PC-3 (cell line): Measurements from ENCODE around the gene FBXO31. TPM values are rescaled to one million over a fixed set of nuclear protein-coding genes. Genes with fewer than 3 reads are reported as not detected.

Experiments
- ATAC-seq: fragments of 200-7000 bp; cut with Tn5 transposase; 2 replicates; pipeline ENCODE4 v1.9.1; 2020; ENCODE audit warnings: mild to moderate bottlenecking, moderate library complexity
- BruUV-seq: library from RNA; stranded (reverse); fragments of 400-500 nt; replicated peaks from 2 replicates; lab custom pipeline; 2021; lab: Mats Ljungman, UMichigan
- CTCF ChIA-PET: fragments of 300-600 bp; sonication (Branson Sonifier 250); formaldehyde crosslinking; loops from one replicate; lab custom pipeline; 2022; ENCODE audit warnings: antibody characterized with exemption; lab: Charles Lee
- POLR2A ChIA-PET: fragments of 300-600 bp; sonication (Branson Sonifier 250); formaldehyde crosslinking; loops from one replicate; lab custom pipeline; 2022; ENCODE audit warnings: antibody characterized with exemption; ENCODE audit not compliant: unreplicated experiment; lab: Charles Lee
- DNase-seq: peaks from one replicate; pipeline ENCODE4 v3.0.0-alpha.2; 2015
- H2AFZ ChIP-seq: fragments of 300-600 bp; sonication (generic); 2 replicates; pipeline ENCODE4 v1.6.0; 2016; ENCODE audit warnings: antibody characterized with exemption, low read length
- H3F3A ChIP-seq: fragments of 300-600 bp; sonication (generic); one replicate; pipeline ENCODE4 v1.6.0; 2017; ENCODE audit warnings: antibody characterized with exemption, low read length, control low read depth, mild to moderate bottlenecking; ENCODE audit not compliant: unreplicated experiment
- H3K27ac ChIP-seq: fragments of 300-600 bp; sonication (generic); 2 replicates; pipeline ENCODE4 v1.5.1; 2016; ENCODE audit warnings: mild to moderate bottlenecking, low read length
- H3K27me3 ChIP-seq: fragments of 300-600 bp; sonication (generic); 2 replicates; pipeline ENCODE4 v1.6.1; 2016; ENCODE audit warnings: low read length, mixed read lengths
- H3K36me3 ChIP-seq: fragments of 300-600 bp; sonication (generic); 2 replicates; pipeline ENCODE4 v1.6.1; 2016; ENCODE audit warnings: low read depth, mixed run types, low read length, mixed read lengths
- H3K4me1 ChIP-seq: fragments of 300-600 bp; sonication (generic); 2 replicates; pipeline ENCODE4 v1.5.1; 2016; ENCODE audit warnings: low read length; ENCODE audit not compliant: insufficient read depth
- H3K4me2 ChIP-seq: fragments of 300-600 bp; sonication (generic); 2 replicates; pipeline ENCODE4 v1.6.0; 2016; ENCODE audit warnings: low read length
- H3K4me3 ChIP-seq: fragments of 300-600 bp; sonication (generic); 2 replicates; pipeline ENCODE4 v1.5.1; 2016; ENCODE audit warnings: mild to moderate bottlenecking, low read length, mixed read lengths
- H3K79me2 ChIP-seq: fragments of 300-600 bp; sonication (generic); 2 replicates; pipeline ENCODE4 v1.6.1; 2017; ENCODE audit warnings: low read length, mixed read lengths
- H3K9ac ChIP-seq: fragments of 300-600 bp; sonication (generic); 2 replicates; pipeline ENCODE4 v1.6.0; 2016; ENCODE audit warnings: mild to moderate bottlenecking, low read length
- H3K9me2 ChIP-seq: fragments of 300-600 bp; sonication (generic); replicated peaks from 2 replicates; pipeline ENCODE4 v1.6.1; 2016; ENCODE audit warnings: mixed run types, low read length, mixed read lengths
- H3K9me3 ChIP-seq: fragments of 300-600 bp; sonication (generic); 2 replicates; pipeline ENCODE4 v1.6.1; 2016; ENCODE audit warnings: low read length, mixed read lengths
- H4K20me1 ChIP-seq: fragments of 300-600 bp; sonication (generic); 2 replicates; pipeline ENCODE4 v1.6.1; 2016; ENCODE audit warnings: low read length, mixed read lengths
- EZH2 ChIP-seq: fragments of 300-600 bp; sonication (generic); IDR thresholded peaks from one replicate; pipeline ENCODE4 v1.6.1; 2017; ENCODE audit warnings: antibody characterized with exemption, mild to moderate bottlenecking, low read length; ENCODE audit not compliant: unreplicated experiment
- EZH2phosphoT487 ChIP-seq: fragments of 300-600 bp; sonication (generic); IDR thresholded peaks from 2 replicates; pipeline ENCODE4 v1.6.1; 2018; ENCODE audit warnings: mild to moderate bottlenecking, antibody characterized with exemption, low read length, borderline replicate concordance
- intact Hi-C: fragments of 100-400 bp; cut with micrococcal nuclease; formaldehyde crosslinking; loops from 2 replicates; pipeline ENCODE4 v1.9.0; 2023
- total RNA-seq: library from RNA; depleted of rRNA; stranded (reverse); fragments of >200 nt; gene quantifications from 2 replicates; pipeline ENCODE4 v1.2.3, GENCODE V29; 2014
- TF ChIP-seq, protein P1 (sequence below): fragments of 300-600 bp; sonication (generic); conservative IDR thresholded peaks from 2 replicates; pipeline ENCODE4 v1.5.1; 2017; ENCODE audit warnings: antibody characterized with exemption, low read depth, mild to moderate bottlenecking, low read length

Gene FBXO31
- total RNA-seq, 1 experiment from 2014 or later: 14.8 TPM

DNA sequence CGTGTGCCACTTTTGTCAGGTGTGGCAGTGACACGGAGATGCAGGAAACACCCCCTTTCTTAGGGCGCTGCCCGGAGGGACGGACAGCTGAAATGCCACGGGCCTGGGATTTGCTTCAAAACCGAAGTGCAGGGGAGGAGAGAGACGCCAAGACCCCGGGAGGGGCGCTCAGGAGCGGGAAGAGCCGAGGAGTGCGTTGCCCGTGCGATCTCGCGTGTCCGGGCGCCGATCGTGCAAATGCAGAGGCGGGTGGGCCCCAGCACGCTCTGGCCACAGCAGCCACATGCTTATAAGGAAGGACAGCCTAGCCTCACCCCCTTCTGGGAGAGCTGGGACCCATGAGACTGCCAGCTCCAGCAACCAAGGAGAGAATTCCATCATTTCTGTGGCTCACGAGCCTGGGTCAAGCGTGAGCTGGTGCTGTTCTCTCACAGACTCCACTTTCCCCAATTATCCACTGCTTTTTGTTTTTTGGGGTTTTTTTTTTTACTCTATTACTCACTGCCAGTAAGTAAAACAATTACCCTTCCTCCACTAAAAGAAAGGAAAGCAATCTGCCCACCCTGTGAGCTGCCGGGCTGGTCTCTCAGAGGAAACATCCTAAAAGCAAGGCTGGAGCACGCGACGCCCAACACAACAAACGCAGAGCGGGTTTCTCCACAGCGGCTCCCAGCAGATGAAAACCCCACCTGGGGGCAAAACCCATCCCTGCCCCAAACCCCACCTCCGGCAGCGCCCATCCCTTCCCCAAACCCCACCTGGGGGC, 39.2 kb downstream of the FBXO31 start:
- H3K9ac ChIP-seq: no peak overlapping the region
- H3K79me2 ChIP-seq: no peaks in the 10 kb centered on the region
- CTCF ChIA-PET: no interaction called here
- intact Hi-C loops: no loop called here
- no peaks in the 10 kb centered on the region for H3K9me2 ChIP-seq
- H3K36me3 ChIP-seq: no peaks in the 10 kb centered on the region
- no peaks in the 10 kb centered on the region for H3K9me3 ChIP-seq
- ATAC-seq: no peak
- BruUV-seq: no TSS peak
- H2AFZ ChIP-seq: no peak overlapping the region
- H3K4me2 ChIP-seq: no peak overlapping the region
- H3K27ac ChIP-seq: no peak overlapping the region
- no peaks in the 10 kb centered on the region for H3K27me3 ChIP-seq
- POLR2A ChIA-PET: no interaction called here
- H3K4me1 ChIP-seq: no peaks in the 10 kb centered on the region
- TF ChIP-seq EZH2: no peak
- TF ChIP-seq, protein P1, sequence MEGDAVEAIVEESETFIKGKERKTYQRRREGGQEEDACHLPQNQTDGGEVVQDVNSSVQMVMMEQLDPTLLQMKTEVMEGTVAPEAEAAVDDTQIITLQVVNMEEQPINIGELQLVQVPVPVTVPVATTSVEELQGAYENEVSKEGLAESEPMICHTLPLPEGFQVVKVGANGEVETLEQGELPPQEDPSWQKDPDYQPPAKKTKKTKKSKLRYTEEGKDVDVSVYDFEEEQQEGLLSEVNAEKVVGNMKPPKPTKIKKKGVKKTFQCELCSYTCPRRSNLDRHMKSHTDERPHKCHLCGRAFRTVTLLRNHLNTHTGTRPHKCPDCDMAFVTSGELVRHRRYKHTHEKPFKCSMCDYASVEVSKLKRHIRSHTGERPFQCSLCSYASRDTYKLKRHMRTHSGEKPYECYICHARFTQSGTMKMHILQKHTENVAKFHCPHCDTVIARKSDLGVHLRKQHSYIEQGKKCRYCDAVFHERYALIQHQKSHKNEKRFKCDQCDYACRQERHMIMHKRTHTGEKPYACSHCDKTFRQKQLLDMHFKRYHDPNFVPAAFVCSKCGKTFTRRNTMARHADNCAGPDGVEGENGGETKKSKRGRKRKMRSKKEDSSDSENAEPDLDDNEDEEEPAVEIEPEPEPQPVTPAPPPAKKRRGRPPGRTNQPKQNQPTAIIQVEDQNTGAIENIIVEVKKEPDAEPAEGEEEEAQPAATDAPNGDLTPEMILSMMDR: no peak
- no peak for TF ChIP-seq EZH2phosphoT487
- no peaks in the 10 kb centered on the region for H4K20me1 ChIP-seq
- no peaks in the 10 kb centered on the region for H3F3A ChIP-seq
- H3K4me3 ChIP-seq: no peak overlapping the region
- DNase-seq: no peak

DNA sequence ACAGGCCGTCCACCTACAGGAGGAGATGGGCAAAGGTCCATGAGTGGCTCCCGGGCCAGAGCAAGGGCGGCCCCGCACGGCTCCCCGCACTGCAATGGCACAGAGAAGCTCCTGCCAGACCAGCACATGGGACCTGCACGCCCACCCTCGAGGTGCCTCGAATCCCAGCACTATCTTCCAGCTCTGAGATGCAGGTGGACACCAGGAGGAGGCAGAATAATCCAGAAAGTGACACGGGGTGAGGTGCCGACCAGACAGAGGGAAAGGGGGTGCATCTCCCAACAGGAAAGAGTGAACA, 39.9 kb downstream of the FBXO31 start:
- no peaks in the 10 kb centered on the region for H3K4me1 ChIP-seq
- H3K9me3 ChIP-seq: no peaks in the 10 kb centered on the region
- H2AFZ ChIP-seq: no peak overlapping the region
- no peak overlapping the region for H3K9ac ChIP-seq
- no peaks in the 10 kb centered on the region for H3F3A ChIP-seq
- no peak overlapping the region for H3K27ac ChIP-seq
- H3K4me2 ChIP-seq: no peak overlapping the region
- DNase-seq (no peak), ATAC-seq (no peak)
- CTCF ChIA-PET: no interaction called here
- H4K20me1 ChIP-seq: no peaks in the 10 kb centered on the region
- H3K79me2 ChIP-seq: no peaks in the 10 kb centered on the region
- TF ChIP-seq, protein P1: no peak
- TF ChIP-seq EZH2phosphoT487: no peak
- TF ChIP-seq EZH2: no peak
- no peak overlapping the region for H3K4me3 ChIP-seq
- intact Hi-C loops: no loop called here
- H3K27me3 ChIP-seq: no peaks in the 10 kb centered on the region
- H3K9me2 ChIP-seq: no peaks in the 10 kb centered on the region
- no TSS peak for BruUV-seq
- POLR2A ChIA-PET: no interaction called here
- H3K36me3 ChIP-seq: no peaks in the 10 kb centered on the region

DNA sequence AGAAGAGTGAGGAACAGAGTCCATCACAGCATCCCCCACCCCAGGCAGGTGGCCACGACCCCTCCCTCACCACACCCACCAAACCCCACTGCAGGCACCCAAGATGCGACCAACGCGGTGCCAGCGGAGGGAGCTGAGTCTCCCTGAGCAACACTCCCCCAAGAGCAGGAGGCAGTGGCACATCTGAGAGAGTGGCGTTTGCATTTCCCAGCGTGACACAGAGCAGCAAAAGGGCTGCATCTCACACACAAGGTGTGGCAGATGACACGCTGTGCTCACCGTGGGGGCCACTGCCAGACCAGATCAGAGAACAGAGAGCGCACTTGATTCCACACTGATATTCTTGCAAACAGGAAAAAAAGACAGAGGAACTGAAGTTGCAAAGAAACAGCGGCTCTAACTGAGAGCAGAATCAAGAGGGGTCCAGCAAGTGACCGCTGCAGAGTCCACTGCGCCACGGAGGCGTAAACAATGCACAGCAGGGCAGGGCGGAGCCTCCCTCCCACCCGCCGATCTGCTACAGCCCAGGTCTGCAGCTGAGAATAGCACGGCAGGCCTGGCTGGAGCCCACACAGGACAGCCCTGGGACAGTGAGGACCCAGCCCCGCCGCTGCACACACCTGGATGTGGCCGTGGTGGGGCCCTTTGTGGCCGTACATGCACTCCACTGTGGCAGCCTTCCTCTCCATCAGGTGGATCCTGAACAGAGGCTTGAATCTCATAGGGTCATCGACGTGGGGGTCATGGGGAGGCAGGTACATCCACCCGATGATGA, 40.4 kb downstream of the FBXO31 start:
- no TSS peak for BruUV-seq
- no peak for TF ChIP-seq EZH2
- Histone ChIP-seq H3K4me3 (no peak overlapping the region), H3K9me2 (no peaks in the 10 kb centered on the region), H3K4me1 (no peaks in the 10 kb centered on the region), H4K20me1 (no peaks in the 10 kb centered on the region), H3K4me2 (no peak overlapping the region), H3F3A (no peaks in the 10 kb centered on the region), H3K79me2 (no peaks in the 10 kb centered on the region), H3K9me3 (no peaks in the 10 kb centered on the region), H3K36me3 (no peaks in the 10 kb centered on the region), H3K27me3 (no peaks in the 10 kb centered on the region), H3K9ac (no peak overlapping the region), H2AFZ (no peak overlapping the region), H3K27ac (no peak overlapping the region)
- intact Hi-C loops: no loop called here
- ChIA-PET CTCF (no interaction called here), POLR2A (no interaction called here)
- DNase-seq (no peak), ATAC-seq (no peak)
